ENCODE measurements around the gene ADISSP. TPM values are rescaled to one million over a fixed set of nuclear protein-coding genes. Genes with fewer than 3 reads are reported as not detected.

Gene ADISSP
- total and polyA plus RNA-seq, 2 donors (not counting 1 experiment from before 2014, with no cell fraction given) = 18.4 to 28.8 TPM

DNA sequence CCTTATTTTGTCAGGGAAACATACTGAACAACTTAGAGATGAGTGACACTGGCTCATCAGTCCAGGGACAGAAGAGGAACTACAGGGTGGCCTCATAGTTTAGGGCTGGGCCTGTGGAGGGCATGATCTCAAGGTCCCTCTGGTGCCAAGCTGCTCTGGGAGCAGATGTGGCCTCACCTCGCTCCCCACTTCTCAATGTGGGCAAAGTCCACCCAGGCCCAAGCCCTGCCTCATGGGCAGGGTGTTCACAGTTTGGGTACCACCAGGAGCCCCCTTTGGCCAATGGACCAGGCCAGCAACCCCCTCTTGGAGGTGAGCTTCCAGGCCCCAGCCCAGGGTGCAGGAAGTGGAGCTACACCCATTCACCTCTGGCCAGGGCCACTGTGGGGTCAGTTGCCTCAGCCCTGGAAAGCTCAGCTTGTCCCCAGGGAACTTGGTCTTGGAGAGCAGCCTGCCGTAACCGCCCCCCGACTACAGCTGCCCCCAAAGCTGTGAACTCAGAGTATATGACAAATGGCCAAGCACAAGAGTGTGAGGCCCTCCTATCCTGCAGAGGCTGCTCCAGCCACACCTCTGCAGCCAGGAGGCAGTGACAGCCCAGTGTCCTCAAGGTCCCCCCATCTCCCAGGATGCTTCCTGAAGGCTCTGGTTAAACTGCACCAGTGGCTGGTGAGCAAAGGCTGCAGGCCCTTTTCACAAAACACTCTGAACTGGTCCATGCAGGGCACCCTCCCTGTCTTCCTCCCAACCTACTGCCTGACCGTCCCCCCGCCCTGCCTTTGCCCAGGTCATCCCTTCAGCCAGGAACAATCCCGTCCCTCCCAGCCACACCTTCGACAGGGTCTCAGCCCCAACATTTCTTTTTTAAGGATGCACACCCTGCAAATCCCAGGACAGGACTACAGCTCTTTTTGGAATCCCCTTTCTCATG lies 3.6 kb downstream of the ADISSP start:
- no peak for TF ChIP-seq EZH2 (IDR thresholded peaks at IDR 0.05; ENCODE audit: borderline replicate concordance, insufficient read depth, low read depth, low read length, poor library complexity, severe bottlenecking)
- TF ChIP-seq, protein P1, sequence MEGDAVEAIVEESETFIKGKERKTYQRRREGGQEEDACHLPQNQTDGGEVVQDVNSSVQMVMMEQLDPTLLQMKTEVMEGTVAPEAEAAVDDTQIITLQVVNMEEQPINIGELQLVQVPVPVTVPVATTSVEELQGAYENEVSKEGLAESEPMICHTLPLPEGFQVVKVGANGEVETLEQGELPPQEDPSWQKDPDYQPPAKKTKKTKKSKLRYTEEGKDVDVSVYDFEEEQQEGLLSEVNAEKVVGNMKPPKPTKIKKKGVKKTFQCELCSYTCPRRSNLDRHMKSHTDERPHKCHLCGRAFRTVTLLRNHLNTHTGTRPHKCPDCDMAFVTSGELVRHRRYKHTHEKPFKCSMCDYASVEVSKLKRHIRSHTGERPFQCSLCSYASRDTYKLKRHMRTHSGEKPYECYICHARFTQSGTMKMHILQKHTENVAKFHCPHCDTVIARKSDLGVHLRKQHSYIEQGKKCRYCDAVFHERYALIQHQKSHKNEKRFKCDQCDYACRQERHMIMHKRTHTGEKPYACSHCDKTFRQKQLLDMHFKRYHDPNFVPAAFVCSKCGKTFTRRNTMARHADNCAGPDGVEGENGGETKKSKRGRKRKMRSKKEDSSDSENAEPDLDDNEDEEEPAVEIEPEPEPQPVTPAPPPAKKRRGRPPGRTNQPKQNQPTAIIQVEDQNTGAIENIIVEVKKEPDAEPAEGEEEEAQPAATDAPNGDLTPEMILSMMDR (IDR thresholded peaks at IDR 0.05) = no peak
- no peak overlapping the region for H3K4me2 ChIP-seq (replicated peaks; ENCODE audit: low read depth, low read length, poor library complexity, severe bottlenecking)
- H3K9me3 ChIP-seq (ENCODE audit: control extremely low read depth in 1 of 3, control insufficient read depth in 2 of 3, insufficient read depth in 1 of 3, low read length in 2 of 3) = peaks cover 0 to 4% (median 0%) of the 10 kb centered on the region in 3 donors
- H3K79me2 ChIP-seq (ENCODE audit: control insufficient read depth, insufficient read depth, low read length) = peaks cover 21% of the 10 kb centered on the region
- CTCF ChIA-PET = no interaction called here
- no peak overlapping the region for H2AFZ ChIP-seq (ENCODE audit: insufficient read depth, low read depth, low read length, poor library complexity, severe bottlenecking)
- peaks cover 0 to 2% of the 10 kb centered on the region in 2 experiments for H3K36me3 ChIP-seq (replicated peaks in 1 of 2; ENCODE audit: control extremely low read depth in 1 of 2, control insufficient read depth in 1 of 2, extremely low read depth in 1 of 2, insufficient read depth in 2 of 2, low read length in 1 of 2)
- Mint-ChIP-seq H3K27me3 (no peaks in the 10 kb centered on the region), H3K27ac (no peak overlapping the region), H3K4me3 (no peak overlapping the region), H3K9me3 (ENCODE audit: insufficient read depth) (no peaks in the 10 kb centered on the region), H3K4me1 (peaks cover 34% of the 10 kb centered on the region)
- no peak for DNase-seq
- WGBS (ENCODE audit: insufficient coverage) = 87% methylated on average over 7 of the region's 8 CpGs
- H3K27me3 ChIP-seq (replicated peaks in 1 of 4; ENCODE audit: control extremely low read depth in 1 of 4, control insufficient read depth in 3 of 4, insufficient read depth in 4 of 4, low read length in 3 of 4) = no peaks in the 10 kb centered on the region
- POLR2A ChIA-PET = interaction anchor here (0.5 kb wide), 1 partner anchor 119 kb away, joined by 4 read pairs; no protein-coding TSS in a partner anchor
- no peak overlapping the region for H3K27ac ChIP-seq (ENCODE audit: low read length in 2 of 2)
- no peak overlapping the region for H3K4me3 ChIP-seq (ENCODE audit: control extremely low read depth in 1 of 5, extremely low read depth in 1 of 5, insufficient read depth in 1 of 5, low read depth in 2 of 5, low read length in 4 of 5)
- ATAC-seq (ENCODE audit: low read depth) = no peak
- intact Hi-C loops (cut with micrococcal nuclease) = no loop called here
- H3K4me1 ChIP-seq (ENCODE audit: control insufficient read depth in 2 of 2, insufficient read depth in 2 of 2, low read length in 2 of 2) = peaks cover 16 to 39% of the 10 kb centered on the region in 2 donors
- H3K9ac ChIP-seq (ENCODE audit: low read length) = no peak overlapping the region
- no peaks in the 10 kb centered on the region for H4K20me1 ChIP-seq (ENCODE audit: control insufficient read depth, insufficient read depth, low read length, poor library complexity, severe bottlenecking)

Measured in B cell (primary cell).